ENCODE data around the gene BDKRB2. TPM values are rescaled to one million over a fixed set of nuclear protein-coding genes. Genes with fewer than 3 reads are reported as not detected.

BDKRB2 gene
- total and polyA plus RNA-seq, 2 experiments from 2014 or later, result 0.14 to 0.21 TPM

- TF ChIP-seq, protein P1, sequence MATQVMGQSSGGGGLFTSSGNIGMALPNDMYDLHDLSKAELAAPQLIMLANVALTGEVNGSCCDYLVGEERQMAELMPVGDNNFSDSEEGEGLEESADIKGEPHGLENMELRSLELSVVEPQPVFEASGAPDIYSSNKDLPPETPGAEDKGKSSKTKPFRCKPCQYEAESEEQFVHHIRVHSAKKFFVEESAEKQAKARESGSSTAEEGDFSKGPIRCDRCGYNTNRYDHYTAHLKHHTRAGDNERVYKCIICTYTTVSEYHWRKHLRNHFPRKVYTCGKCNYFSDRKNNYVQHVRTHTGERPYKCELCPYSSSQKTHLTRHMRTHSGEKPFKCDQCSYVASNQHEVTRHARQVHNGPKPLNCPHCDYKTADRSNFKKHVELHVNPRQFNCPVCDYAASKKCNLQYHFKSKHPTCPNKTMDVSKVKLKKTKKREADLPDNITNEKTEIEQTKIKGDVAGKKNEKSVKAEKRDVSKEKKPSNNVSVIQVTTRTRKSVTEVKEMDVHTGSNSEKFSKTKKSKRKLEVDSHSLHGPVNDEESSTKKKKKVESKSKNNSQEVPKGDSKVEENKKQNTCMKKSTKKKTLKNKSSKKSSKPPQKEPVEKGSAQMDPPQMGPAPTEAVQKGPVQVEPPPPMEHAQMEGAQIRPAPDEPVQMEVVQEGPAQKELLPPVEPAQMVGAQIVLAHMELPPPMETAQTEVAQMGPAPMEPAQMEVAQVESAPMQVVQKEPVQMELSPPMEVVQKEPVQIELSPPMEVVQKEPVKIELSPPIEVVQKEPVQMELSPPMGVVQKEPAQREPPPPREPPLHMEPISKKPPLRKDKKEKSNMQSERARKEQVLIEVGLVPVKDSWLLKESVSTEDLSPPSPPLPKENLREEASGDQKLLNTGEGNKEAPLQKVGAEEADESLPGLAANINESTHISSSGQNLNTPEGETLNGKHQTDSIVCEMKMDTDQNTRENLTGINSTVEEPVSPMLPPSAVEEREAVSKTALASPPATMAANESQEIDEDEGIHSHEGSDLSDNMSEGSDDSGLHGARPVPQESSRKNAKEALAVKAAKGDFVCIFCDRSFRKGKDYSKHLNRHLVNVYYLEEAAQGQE (IDR thresholded peaks at IDR 0.05; ENCODE audit: unreplicated experiment), result no peak
- no peak for TF ChIP-seq ZNF114 (CRISPR knock-in tag; IDR thresholded peaks at IDR 0.05)
These were observed 41.9 kb upstream of the BDKRB2 start (continued) for GRCh38 chr14:96162741-96163140.

DNA sequence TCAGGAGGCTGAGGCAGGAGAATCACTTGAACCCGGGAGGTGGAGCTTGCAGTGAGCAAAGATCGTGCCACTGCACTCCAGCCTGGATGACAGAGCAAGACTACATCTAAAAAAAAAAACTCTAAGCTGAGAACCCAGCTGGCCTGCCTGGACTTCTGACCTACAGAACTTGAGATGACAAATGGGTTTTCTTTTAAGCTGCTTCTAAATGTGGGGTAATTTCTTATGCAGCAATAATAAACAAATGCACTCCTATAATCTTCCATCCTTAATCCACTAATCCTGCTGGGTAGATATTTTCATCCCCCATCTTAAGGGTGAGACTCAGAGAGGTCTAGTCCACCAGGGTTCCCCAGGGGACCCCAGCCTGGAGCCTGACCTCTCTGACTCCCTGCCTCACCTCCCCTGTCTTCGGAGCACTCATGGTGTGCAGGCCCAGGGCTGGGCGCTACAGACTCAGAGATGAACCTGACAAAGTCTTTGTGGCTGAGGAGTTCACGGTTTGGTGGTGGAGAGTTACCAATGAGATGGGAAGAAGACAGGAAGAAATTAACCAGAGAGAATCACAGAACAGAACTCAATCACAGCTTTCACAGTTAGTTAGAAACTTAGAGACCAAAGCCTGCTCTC lies 39.7 kb upstream of the BDKRB2 start:
- Histone ChIP-seq H3K36me3 (ENCODE audit: insufficient read depth) (no peaks in the 10 kb centered on the region), H3K4me1 (ENCODE audit: insufficient read depth) (no peaks in the 10 kb centered on the region), H3K9me2 (ENCODE audit: insufficient read depth) (no peaks in the 10 kb centered on the region), H3K79me2 (replicated peaks; ENCODE audit: insufficient read depth) (no peaks in the 10 kb centered on the region), H3K27ac (ENCODE audit: low read depth) (no peak overlapping the region), H3F3A (replicated peaks; ENCODE audit: low read depth) (no peaks in the 10 kb centered on the region), H4K20me1 (replicated peaks; ENCODE audit: insufficient read depth) (no peaks in the 10 kb centered on the region), H3K4me3 (no peak overlapping the region), H3K27me3 (ENCODE audit: insufficient read depth) (no peaks in the 10 kb centered on the region), H2AFZ (no peak overlapping the region), H3K4me2 (no peak overlapping the region)
- Mint-ChIP-seq H3K36me3 (ENCODE audit: low read depth) (no peaks in the 10 kb centered on the region), H3K27me3 (ENCODE audit: insufficient read depth, low read depth, poor library complexity) (peaks cover 2% of the 10 kb centered on the region), H3K4me1 (no peaks in the 10 kb centered on the region), H3K4me3 (no peak overlapping the region), H3K9me3 (no peaks in the 10 kb centered on the region; the same call in 2 of the 3 replicates), H3K27ac (no peak overlapping the region)
- ATAC-seq (no peak), DNase-seq (ENCODE audit: low spot score) (no peak)
- TF ChIP-seq JUNB (IDR thresholded peaks at IDR 0.05; ENCODE audit: unreplicated experiment), result no peak
- TF ChIP-seq ETS1 (IDR thresholded peaks at IDR 0.05), result no peak
- TF ChIP-seq STAT1 (IDR thresholded peaks at IDR 0.05; ENCODE audit: unreplicated experiment), result no peak
- TF ChIP-seq EZH2 (IDR thresholded peaks at IDR 0.05; ENCODE audit: low read depth, unreplicated experiment), result no peak
- no peak for TF ChIP-seq CREB1 (CRISPR knock-in tag; IDR thresholded peaks at IDR 0.05; ENCODE audit: low read depth)
- TF ChIP-seq ZNF114 (CRISPR knock-in tag; IDR thresholded peaks at IDR 0.05), result no peak
- TF ChIP-seq, protein P1 (IDR thresholded peaks at IDR 0.05; ENCODE audit: unreplicated experiment), result no peak
- TF ChIP-seq, protein P2, sequence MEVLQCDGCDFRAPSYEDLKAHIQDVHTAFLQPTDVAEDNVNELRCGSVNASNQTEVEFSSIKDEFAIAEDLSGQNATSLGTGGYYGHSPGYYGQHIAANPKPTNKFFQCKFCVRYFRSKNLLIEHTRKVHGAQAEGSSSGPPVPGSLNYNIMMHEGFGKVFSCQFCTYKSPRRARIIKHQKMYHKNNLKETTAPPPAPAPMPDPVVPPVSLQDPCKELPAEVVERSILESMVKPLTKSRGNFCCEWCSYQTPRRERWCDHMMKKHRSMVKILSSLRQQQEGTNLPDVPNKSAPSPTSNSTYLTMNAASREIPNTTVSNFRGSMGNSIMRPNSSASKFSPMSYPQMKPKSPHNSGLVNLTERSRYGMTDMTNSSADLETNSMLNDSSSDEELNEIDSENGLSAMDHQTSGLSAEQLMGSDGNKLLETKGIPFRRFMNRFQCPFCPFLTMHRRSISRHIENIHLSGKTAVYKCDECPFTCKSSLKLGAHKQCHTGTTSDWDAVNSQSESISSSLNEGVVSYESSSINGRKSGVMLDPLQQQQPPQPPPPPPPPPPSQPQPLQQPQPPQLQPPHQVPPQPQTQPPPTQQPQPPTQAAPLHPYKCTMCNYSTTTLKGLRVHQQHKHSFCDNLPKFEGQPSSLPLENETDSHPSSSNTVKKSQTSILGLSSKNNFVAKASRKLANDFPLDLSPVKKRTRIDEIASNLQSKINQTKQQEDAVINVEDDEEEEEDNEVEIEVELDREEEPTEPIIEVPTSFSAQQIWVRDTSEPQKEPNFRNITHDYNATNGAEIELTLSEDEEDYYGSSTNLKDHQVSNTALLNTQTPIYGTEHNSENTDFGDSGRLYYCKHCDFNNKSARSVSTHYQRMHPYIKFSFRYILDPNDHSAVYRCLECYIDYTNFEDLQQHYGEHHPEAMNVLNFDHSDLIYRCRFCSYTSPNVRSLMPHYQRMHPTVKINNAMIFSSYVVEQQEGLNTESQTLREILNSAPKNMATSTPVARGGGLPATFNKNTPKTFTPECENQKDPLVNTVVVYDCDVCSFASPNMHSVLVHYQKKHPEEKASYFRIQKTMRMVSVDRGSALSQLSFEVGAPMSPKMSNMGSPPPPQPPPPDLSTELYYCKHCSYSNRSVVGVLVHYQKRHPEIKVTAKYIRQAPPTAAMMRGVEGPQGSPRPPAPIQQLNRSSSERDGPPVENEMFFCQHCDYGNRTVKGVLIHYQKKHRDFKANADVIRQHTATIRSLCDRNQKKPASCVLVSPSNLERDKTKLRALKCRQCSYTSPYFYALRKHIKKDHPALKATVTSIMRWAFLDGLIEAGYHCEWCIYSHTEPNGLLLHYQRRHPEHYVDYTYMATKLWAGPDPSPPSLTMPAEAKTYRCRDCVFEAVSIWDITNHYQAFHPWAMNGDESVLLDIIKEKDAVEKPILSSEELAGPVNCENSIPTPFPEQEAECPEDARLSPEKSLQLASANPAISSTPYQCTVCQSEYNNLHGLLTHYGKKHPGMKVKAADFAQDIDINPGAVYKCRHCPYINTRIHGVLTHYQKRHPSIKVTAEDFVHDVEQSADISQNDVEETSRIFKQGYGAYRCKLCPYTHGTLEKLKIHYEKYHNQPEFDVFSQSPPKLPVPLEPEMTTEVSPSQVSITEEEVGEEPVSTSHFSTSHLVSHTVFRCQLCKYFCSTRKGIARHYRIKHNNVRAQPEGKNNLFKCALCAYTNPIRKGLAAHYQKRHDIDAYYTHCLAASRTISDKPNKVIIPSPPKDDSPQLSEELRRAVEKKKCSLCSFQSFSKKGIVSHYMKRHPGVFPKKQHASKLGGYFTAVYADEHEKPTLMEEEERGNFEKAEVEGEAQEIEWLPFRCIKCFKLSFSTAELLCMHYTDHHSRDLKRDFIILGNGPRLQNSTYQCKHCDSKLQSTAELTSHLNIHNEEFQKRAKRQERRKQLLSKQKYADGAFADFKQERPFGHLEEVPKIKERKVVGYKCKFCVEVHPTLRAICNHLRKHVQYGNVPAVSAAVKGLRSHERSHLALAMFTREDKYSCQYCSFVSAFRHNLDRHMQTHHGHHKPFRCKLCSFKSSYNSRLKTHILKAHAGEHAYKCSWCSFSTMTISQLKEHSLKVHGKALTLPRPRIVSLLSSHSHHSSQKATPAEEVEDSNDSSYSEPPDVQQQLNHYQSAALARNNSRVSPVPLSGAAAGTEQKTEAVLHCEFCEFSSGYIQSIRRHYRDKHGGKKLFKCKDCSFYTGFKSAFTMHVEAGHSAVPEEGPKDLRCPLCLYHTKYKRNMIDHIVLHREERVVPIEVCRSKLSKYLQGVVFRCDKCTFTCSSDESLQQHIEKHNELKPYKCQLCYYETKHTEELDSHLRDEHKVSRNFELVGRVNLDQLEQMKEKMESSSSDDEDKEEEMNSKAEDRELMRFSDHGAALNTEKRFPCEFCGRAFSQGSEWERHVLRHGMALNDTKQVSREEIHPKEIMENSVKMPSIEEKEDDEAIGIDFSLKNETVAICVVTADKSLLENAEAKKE (CRISPR knock-in tag; IDR thresholded peaks at IDR 0.05), result no peak
- TF ChIP-seq ZNF331 (CRISPR knock-in tag; IDR thresholded peaks at IDR 0.05; ENCODE audit: low read depth), result no peak
- no peak for TF ChIP-seq EZH2phosphoT487 (IDR thresholded peaks at IDR 0.05; ENCODE audit: unreplicated experiment)

All from GM23338 (cell line).